GM12872 (cell line): ENCODE measurements around the gene SUPT3H.

ENCODE experiments used
- CTCF ChIP-seq: IDR thresholded peaks from 3 replicates; pipeline ENCODE4 v1.5.1; 2011; ENCODE audit warnings: low read depth, mild to moderate bottlenecking, low read length, moderate library complexity; ENCODE audit not compliant: insufficient read depth

Gene SUPT3H

GRCh38 chr6:45057711-45058110 lies 320.0 kb downstream of the SUPT3H start:
- no peak for TF ChIP-seq CTCF

- no peak for TF ChIP-seq CTCF
Measured at GRCh38 chr6:45054610-45055009, 323.1 kb downstream of the SUPT3H start.

GRCh38 chr6:45052325-45052724 lies 325.4 kb downstream of the SUPT3H start:
- TF ChIP-seq CTCF, result no peak

GRCh38 chr6:45049188-45049843 lies 328.4 kb downstream of the SUPT3H start:
- no peak for TF ChIP-seq CTCF

- no peak for TF ChIP-seq CTCF
Measured at GRCh38 chr6:45047573-45047972, 330.2 kb downstream of the SUPT3H start.

- no peak for TF ChIP-seq CTCF
Measured at GRCh38 chr6:45045253-45045601, 332.5 kb downstream of the SUPT3H start.

- TF ChIP-seq CTCF, result no peak
Measured at GRCh38 chr6:45044510-45045252, 333.1 kb downstream of the SUPT3H start.
